Superior temporal gyrus (tissue), 1 donor: ENCODE results near the gene RALGPS1.
"Not testable (repeated sequence)": the region's sequence is repeated elsewhere in the genome, so short reads cannot be mapped to it uniquely, and the experiment has no call there.

Experiments used
- DNase-seq: peaks from one replicate; pipeline ENCODE4 v3.0.0-alpha.2; 2016; ENCODE audit errors: extremely low spot score

RALGPS1 gene

GRCh38 chr9:127155314-127155960 lies 240.9 kb downstream of the RALGPS1 start:
- peak; percentile 14 for DNase-seq

- DNase-seq = no peak
Observed at GRCh38 chr9:127158786-127159324, 244.3 kb downstream of the RALGPS1 start.

GRCh38 chr9:127159325-127159801 lies 244.8 kb downstream of the RALGPS1 start:
- DNase-seq = peak; percentile 81

GRCh38 chr9:127159949-127160610 lies 245.5 kb downstream of the RALGPS1 start:
- DNase-seq = no peak

DNA sequence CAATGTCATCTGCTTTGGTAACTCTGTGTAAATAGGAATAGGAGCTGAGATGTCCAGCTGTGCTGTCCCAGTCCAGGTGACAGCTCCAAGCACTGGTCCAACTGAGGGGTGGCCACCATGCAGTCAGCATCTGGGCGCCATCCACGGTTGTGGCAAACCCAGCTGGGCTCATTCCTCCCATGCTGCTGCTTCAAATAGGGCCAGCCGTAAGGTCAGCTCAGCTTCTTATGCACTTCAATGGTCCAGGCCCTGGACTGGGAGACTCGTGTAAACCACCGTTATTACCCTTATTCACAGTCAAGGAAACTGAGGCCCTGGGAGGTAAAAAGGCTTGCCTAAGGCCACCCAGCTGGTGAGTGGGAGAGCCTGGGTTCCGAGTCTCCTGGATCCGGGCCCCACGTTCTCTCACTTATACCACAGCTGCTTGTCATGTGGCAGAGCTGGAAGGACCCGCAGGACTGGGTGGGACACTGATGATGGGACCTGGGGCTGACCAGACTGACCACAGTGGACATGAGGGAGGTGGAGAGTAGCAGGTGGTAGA lies 246.6 kb downstream of the RALGPS1 start:
- DNase-seq = no peak

DNA sequence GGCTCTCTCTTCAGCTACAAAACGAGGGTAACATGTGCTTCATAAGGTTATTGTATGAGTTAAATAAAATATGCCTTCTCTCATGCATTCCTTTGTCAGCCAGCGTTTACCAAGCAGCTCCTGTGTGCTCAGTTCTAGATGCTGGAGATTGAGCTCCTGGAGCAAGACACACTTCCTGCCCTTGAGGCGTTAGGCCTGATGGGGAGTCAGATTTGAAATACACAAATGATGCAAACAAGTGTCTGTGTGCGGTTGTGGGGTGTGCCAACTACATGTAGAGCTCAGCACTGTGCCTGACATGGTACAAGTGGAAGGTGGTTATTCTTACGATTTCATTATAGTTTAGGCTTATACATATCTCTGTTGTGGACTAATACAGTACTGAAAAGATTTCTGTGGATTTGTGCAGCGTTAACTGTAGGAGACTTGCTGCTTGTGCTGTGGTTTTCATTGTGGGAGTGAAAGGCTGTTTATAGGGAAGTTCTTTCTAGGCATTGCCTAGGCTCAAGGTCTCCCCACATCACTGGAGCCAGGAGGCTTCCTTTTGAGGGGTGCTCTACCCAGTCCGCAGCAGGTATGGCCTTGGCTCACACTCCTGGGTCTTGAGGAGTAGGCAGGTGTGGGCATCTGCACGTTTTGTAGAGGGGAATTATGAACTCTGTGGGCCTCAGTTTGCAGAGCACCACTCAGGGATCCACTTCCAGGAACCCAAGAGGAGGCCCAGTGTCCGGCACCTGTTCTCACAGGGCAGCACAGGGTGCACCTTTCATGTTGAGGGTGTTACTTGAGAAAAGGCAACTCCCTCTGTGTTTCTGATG lies 247.7 kb downstream of the RALGPS1 start:
- DNase-seq = peak; percentile 20

DNA sequence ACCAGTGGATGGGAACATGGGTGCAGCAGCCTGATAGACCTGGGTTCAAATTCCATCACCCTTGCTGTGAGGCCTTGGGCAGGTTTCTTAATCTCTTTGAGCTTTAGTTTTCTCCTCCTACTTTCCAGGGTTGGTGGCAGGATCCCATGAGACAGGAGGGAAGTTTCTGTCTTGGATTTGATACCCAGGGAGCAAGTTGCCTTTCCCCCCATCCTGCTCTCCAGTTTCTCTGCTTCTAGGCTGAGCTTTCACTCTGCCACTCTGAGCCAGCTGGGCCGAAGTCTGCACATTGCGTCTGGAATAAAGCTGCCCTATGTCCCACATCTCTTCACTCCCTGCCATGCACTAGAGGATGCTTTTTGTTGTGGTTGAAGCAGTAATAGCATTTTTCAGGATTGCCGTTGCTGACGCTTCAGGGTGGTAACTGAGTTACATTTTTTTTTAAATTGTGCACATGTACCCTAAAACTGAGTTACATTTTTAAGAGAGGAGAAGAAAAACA lies 248.3 kb downstream of the RALGPS1 start:
- DNase-seq = peak; percentile 72

DNA sequence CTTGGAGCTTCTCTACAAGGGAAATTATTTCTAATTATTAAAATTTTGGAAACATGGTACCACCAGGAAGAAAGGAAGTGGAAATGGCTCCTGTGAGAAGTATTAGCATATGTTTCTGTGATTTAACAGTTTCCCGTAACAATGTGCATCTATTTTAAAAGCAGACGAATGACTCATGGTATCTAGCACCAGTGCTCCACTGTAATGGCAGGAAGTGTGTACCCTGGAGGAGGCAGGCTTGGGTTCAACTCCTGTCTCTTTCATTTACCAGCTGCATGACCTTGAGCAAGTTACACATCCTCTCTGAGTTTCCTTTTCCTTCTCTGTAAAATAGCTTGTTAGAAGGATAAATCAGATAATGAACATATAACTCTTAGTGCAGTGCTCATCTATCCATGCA lies 248.8 kb downstream of the RALGPS1 start:
- no peak for DNase-seq

- no peak for DNase-seq
Observed at GRCh38 chr9:127165116-127165515, 250.5 kb downstream of the RALGPS1 start.

DNA sequence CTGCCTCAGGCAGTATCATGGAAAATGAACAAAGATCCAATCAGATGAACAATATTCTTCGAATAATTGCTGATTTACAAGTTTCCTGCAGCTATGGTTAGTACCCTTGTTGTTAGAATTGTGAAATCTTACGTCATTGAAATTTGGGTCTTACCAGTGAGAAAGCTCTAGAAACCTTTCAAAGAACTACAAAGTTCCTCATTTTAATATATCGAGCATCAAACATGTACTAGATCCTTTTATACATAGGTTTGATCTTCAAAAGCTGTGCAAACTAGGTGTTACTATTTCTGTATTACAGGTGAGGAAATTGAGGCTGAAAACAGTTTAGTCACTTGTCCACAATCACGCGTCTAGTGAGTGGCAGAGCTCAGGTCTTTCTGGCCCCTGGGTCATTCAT lies 251.5 kb downstream of the RALGPS1 start:
- DNase-seq = no peak

GRCh38 chr9:127166651-127167524 lies 252.3 kb downstream of the RALGPS1 start:
- no peak for DNase-seq

GRCh38 chr9:127167560-127168326 lies 253.2 kb downstream of the RALGPS1 start:
- DNase-seq = no peak

GRCh38 chr9:127168756-127169574 lies 254.4 kb downstream of the RALGPS1 start:
- DNase-seq = no peak

GRCh38 chr9:127169575-127169883 lies 254.9 kb downstream of the RALGPS1 start:
- DNase-seq = no peak

- no peak for DNase-seq
Observed at GRCh38 chr9:127170103-127170502, 255.5 kb downstream of the RALGPS1 start.

DNA sequence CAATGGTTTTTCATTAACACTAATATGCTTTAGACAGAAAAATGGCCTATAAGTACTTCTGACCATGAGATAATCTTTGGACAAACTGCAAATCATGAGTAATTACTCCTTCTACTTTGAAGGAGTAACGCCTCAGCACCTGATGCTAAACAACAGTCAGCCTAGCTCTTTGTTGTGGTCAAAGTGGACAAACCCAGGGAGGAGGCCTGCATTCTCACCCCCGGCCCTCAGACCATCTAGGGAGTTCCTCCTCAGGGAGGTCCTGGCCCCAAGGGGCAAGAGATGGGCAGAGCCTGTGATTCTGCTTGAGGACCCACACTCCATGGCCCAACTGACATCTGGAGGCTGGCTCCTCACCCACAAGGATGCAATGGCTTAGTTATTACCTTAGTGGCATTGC lies 256.1 kb downstream of the RALGPS1 start:
- no peak for DNase-seq

DNA sequence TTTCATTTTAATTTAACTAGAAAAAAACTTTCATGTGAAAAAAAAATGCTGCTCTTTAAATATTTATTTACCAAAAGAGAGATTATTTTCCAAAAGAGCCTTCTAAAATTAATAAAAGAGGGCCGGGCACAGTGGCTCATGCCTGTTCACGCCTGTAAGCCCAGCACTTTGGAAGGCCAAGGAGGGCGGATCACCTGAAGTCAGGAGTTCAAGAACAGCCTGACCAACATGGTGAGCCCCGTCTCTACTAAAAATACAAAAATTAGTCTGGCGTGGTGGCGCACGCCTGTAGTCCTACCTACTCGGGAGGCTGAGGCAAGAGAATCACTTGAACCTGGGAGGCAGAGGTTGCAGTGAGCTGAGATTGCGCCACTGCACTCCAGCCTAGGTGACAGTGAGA lies 256.8 kb downstream of the RALGPS1 start:
- DNase-seq = not testable (repeated sequence)

DNA sequence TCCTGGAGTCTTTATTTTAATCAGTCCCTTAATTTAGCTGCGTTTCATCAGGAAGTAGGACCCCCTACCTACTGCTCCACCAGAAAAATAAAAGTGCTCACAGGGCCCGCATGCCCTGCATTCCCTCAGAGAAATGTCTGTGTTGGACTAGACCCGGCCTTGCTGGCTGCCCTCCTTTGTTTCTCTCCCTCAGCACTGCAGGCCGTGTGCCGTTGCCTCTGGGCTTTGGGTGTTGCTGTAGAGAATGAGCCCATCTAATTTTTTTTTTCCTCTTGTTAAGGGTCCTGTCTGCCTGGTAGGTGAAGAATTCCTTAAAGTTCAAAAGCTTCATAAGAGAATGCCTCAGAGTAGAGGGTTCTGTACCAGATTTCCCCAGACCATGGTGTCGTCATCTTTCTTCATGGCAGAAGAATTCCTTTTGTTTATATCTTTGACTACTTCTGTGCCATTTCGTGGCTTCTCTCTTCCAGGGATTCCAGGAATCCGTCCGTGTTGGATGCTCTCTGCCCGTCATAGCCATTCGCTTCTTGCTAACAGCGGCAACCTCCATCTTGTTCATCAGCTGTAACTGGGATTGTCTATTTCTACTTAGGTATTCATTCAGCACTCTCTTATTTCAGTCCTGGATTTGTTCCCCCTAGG lies 257.6 kb downstream of the RALGPS1 start:
- DNase-seq = no peak

- DNase-seq = no peak
Observed at GRCh38 chr9:127173063-127173462, 258.5 kb downstream of the RALGPS1 start.
